Limb (tissue), 2 donors: Measurements from ENCODE around the gene SETD1B.
"Not testable (repeated sequence)": the region's sequence is repeated elsewhere in the genome, so short reads cannot be mapped to it uniquely, and the experiment has no call there.

Experiments used
- DNase-seq, 2 donors: peaks; one replicate each; pipeline ENCODE4 v3.0.0-alpha.2; 2016; ENCODE audit errors: extremely low spot score in 2 of 2

Gene SETD1B

DNA sequence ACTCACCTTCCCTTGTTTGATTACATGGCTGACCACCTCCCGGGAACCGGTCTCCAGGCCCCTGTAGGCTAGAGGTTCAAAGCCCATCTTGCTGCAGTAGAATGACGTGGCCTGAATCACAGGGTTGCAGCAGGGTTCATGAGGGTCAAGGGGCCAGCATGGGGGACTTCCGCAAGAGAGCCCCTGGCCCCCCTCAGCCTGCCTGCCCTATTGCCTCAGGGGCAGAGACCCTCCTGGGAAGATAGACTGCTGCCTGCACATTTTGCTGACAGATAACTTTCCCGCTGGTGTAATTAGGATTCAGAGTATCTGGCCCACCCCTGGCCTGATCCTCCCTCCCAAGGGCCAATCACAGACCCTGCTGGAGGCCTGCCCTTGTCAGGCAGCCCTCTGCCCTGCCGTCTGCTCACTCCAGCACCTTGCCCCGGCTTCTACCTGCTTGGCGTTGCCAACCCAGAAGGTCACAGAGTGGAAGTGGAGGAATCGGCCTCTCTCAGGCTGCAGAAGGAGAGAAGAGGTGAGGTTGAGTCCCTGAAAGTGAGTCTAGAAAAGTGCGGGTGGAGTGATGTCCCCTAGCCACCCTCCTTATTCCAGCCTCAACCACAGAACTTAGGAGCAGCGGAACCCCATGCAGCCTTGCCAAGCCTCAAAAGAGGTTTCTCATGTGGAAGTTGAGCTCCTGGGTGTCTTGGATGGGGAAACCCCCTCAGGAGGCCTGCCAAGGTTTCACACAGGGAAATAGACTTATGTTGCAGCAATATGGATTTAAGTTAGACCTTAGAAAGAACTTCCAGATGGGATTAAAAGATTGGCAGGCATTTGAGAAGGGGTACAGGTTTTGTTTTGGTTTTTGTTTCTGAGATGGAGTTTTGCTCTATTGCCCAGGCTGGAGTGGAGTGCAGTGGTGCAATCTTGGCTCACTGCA is 53.8 kb downstream of the SETD1B start:
- no peak for DNase-seq

DNA sequence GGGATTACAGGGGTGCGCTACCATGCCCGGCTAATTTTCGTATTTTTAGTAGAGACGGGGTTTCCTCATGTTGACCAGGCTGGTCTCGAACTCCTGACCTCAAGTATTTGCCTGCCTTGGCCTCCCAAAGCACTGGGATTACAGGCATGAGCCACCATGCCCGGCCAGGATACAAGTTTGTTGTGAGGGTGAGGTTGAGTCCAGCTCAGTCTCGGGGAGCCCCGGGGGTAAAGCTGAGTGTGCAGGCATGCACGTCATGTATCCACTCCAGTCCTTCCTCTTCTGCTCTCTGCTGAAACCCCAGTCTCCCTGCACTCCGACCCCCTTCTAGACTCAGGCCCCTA is 54.5 kb downstream of the SETD1B start:
- no peak for DNase-seq

DNA sequence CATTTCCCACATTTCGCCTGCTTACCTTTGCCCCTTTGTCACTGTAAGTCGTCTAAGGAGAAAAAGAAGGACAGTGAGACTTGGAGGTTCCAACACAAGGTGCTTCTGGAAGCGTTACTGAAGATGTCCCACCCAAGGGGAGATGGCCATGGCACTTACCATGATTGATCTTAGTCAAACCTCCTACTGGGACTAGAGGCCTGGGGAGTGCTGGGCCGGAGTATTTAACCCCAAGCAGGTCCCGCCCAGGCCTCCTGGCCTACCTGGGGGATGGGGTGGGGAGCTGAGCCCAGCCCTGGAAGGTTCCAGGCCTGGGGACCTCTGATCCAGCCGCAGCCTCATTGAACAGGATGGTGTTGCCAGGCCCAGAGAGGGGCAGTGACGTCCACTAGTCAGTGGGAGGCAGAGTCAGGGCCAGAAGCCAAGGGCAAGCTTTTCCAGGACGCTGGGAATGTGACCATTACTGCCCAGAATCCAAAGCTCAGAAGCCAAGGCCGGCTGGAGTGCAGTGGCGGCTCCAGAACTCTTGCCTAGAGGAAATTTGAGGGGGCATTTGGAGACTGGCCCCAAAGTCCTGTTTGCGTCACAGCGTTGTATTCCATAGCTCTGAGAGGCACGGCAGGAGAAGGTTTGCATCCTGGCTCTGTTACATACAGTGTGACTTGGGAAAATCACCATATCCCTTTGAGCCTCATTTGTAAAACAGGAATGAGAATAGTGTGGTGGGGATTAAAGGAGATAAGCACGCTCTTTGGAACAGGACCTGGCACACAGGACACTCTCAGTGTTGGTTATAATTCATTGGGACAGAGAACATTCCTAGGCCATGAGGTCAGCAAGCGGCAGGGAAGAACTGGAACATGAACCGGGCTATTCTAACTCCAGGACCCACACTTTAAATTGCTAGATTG is 55.1 kb downstream of the SETD1B start, which contains the start of gene HPD:
Gene HPD, minus strand, starts transcription at position 198 of the 911 bp plus-strand sequence. Its CDS starts 36 bp downstream, at position 162.
- peak in 1 of 2 donors; percentile 16 for DNase-seq

DNA sequence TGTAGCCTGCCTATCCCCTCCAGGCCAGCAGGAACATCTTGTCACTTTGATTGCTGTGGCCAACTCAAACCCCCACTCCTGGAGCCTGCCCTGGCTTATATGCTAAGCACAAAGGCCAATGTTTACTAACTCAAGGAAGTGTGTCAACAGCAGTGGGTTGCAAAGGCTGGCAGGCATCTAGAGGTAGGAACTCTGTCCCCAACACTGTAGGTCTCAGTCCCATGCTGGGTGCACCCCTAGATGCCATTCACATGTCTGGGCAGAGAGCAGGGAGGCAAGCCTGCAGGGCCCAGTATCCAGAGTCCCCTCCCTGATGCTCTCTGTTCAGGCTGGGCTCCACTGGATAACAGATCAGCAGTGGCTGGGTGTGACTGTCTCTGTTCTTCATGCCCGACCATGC is 56.4 kb downstream of the SETD1B start:
- no peak for DNase-seq

DNA sequence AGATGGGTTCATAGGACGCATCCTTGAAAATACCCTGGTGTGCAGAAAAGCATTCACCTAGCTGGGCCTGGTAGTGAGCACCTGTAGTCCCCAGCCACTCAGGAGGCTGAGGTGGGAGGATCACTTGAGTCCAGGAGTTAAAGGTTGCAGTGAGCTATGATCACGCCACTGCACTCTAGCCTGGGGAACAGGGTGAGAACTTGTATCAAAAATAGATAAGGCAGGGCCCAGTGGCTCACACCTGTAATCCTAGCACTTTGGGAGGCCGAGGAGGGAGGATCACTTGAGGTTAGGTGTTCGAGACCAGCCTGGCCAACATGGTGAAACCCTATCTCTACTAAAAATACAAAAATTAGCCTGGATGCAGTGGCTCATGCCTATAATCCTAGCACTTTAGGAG is 56.9 kb downstream of the SETD1B start:
- DNase-seq: not testable (repeated sequence)

DNA sequence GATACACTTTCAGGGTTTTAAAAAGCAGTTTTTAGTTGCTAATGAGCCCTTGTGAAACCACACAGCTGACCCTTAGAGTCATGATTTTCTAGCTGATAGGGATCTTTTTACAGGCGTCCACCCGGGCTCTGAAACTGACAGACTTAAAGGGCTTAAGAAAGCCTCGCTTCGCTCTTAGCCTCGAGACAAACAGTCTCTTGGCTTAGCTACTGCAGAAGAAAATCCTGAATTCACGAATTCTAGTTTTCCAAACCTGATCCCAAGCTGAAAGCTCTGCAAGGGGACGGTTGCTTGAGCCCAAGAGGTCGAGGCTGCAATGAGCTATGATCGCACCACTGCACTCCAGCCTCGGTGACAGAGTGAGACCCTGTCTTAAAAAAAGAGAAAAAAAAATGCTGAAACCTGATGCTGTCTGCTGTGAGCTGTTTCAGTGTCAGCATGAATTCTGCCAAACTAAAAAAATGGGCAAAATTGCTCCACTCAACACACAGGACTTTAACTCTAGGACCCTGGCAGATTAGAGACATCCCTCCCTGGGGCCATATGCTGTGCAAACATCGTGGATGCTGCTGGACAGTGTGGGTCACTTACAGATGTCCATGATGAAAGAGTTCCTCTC is 57.9 kb downstream of the SETD1B start:
- DNase-seq: no peak

DNA sequence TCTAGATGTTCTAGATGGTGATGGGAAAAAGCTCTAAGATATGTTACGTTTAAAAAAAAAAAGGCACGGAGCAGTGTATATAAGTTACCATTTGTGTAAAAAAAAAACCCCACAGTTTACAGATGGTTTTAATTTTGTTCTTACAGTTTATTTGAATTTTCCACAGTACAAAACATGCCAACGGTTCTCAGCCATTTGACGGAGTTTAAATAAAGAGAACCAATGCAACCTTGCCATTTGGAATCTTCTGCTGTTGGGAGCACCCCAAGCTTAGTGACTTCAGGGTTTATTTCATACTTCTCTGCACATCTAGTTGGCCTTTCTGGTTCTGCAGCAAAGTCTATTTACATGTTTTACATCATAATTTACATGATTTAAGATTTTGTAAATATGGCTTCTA is 62.5 kb downstream of the SETD1B start:
- no peak for DNase-seq

DNA sequence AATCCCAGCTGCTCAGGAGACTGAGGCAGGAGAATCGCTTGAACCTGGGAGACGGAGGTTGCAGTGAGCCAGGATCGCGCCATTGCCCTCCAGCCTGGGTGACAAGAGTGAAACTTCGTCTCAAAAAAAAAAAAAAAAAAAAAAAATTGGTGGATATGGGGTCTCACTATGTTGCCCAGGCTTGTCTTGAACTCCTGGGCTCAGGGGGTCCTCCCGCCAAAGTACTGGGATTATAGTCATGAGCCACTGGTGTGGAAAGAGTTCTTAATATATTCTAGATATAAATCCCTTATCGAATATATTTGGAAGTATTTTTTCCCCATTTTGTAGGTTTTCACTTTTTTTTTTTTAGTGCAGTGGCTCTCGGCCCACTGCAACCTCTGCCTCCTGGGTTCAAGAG is 65.4 kb downstream of the SETD1B start:
- not testable (repeated sequence) for DNase-seq

DNA sequence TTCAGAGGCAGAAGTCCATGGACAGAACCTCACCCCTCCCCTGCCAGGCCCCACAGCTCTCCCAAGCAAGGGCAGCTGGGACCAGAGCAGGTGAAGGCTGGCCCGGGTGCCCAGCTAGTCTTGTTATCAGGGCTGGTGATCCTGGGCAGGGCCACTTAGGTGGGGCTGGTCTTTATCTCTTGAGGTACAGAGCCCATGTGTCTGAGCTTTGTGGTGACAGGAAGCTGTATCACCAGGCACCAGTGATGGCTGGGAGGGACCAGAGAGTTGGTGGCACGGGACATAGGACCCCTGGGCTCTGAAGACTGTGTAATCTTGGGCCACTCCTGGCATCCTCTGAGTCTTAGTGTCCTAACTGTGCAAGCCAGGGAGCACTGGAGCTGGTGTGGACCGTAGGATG is 67.7 kb downstream of the SETD1B start:
- DNase-seq: no peak

DNA sequence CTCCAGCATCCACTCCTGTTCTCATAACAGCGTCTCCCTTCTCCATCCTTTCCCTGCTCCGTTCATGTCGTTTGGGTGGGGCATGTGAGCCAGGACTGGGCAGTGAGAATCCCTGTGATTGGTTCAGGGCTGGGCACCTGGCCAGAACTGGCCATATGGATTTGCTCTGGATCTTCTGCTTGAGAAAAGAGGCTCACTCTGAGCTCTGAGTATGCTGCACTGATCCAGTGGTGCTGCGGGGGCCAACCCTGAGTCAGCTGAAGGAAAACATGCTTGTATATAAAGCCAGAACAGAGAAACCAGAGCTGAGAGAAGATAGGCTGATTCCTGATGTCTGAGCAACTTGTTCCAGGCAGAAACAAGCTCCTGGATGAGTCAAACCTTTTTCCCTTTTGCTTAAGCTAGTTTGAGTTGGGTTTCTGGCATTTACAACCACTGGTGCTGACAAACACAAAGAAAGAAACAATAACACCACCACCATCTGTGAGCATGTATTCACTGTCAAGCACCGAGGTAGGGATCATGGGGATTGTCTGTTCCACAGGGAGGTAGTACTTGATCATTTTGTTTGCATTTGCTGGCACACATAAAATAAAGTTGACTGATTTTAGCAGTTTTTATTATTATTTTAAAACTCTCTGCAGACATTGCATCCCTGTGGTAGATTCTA is 68.9 kb downstream of the SETD1B start:
- DNase-seq: peak; percentile 34 to 59

DNA sequence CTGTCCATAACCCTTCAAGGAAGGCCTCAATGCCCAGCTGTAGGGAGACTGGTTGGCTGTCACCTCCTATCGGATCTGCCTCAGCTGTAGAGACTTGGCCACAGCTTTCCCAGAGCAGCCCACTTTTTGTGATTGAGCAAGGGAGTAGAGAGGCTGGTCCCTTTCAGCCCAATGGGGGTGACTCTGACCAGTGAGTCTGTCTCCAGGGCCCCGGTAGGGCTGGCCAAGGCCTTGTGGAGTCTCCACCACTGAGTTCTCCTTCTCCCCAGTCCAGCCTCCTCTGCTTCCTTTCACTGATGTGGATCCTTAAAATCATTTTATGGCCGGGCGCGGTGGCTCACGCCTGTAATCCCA is 69.4 kb downstream of the SETD1B start:
- DNase-seq: no peak

DNA sequence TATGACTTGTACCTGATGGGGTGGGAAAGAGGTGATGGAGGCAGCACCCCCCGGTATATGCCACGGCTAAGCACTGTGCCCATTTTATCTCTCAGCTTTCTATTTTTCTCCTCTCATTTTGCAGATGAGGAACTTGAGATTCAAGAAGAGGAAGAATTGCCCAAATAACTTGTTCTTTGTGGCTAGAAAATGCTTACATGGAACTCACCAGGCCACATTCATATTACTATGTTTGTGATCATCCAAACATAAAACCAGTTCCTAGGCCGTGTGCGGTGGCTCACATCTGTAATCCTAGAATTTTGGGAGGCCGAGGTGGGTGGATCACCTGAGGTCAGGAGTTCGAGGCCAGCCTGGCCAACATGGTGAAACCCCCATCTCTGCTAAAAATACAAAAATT is 70.3 kb downstream of the SETD1B start:
- no peak for DNase-seq

DNA sequence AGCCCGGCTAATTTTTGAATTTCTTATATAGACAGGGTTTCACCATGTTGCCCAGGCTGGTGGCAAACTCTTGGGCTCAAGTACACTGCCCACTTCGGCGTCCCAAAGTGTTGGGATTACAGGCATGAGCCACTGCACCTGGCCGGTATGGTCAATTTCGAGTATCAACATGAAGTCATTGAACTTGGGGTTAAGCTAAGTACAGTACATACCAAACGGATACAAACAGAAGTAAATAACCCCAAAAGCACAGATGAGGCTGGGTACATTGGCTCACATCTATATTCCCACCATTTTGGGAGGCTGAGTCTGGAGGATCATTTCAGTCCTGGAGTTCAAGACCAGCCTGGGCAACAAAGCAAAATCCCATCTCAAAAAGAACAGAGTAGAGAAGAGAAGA is 71.8 kb downstream of the SETD1B start:
- no peak for DNase-seq

DNA sequence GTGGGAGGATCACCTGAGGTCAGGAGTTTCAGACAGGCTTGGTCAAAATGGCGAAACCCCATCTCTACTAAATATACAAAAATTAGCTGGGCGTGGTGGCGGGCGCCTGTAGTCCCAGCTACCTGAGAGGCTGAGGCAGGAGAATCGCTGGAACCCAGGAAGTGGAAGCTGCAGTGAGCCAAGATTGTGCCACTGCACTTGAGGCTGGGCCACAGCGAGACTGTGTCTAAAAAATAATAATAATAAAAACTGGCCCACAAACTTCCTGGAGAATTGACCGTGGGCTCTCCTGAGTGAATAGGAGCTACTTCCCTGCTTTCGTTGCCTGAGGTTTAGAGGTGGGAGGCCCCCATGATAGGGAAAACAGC is 72.3 kb downstream of the SETD1B start:
- not testable (repeated sequence) for DNase-seq
